Lower leg skin (tissue), 3 donors: Measurements from ENCODE around the gene CCT3.

Source experiments
- CTCF ChIP-seq, 3 donors: fragments of 450-650 bp; IDR thresholded peaks; one replicate each; pipeline ENCODE4 v1.5.1; 2016; ENCODE audit warnings: antibody characterized with exemption in 3 of 3, mild to moderate bottlenecking in 3 of 3, moderate library complexity in 2 of 3
- POLR2A ChIP-seq, 2 donors: fragments of 450-650 bp; IDR thresholded peaks; one replicate each; pipeline ENCODE4 v1.6.1; 2016 to 2017; ENCODE audit warnings: antibody characterized with exemption in 2 of 2, mild to moderate bottlenecking in 1 of 2, moderate library complexity in 1 of 2

- TF ChIP-seq CTCF (IDR thresholded peaks at IDR 0.05) (no peak), POLR2A (IDR thresholded peaks at IDR 0.05) (no peak)
Measured at GRCh38 chr1:156387870-156388173, 49.7 kb upstream of the CCT3 start.
